ENCODE results near the gene SUN1.

The SUN1 gene

DNA sequence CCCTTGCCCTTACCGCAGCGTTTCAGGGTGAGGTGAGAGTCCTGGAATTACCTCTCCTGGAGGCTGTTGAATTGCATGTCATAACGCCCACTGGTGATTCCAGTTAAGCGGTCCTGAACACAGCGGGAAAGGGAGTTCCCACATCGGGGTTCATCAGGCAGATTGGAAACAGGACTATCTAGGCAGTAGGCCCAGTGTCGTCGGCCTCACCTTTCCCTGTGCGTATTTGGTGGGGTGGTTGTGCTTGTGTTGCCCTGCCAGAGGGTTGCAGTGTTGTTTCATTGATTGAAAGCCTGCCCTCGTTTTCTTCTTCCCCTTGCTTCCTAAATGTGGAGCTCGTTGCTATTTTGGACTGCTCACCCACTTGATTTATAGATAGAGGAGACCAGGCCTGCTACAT, 10.6 kb upstream of the SUN1 start:
- DNase-seq (ENCODE audit: insufficient read length, low spot score) (no peak), FAIRE-seq (no peak)
- no peak for TF ChIP-seq POLR2A (IDR thresholded peaks at IDR 0.05; ENCODE audit: low read depth, low read length)

DNA sequence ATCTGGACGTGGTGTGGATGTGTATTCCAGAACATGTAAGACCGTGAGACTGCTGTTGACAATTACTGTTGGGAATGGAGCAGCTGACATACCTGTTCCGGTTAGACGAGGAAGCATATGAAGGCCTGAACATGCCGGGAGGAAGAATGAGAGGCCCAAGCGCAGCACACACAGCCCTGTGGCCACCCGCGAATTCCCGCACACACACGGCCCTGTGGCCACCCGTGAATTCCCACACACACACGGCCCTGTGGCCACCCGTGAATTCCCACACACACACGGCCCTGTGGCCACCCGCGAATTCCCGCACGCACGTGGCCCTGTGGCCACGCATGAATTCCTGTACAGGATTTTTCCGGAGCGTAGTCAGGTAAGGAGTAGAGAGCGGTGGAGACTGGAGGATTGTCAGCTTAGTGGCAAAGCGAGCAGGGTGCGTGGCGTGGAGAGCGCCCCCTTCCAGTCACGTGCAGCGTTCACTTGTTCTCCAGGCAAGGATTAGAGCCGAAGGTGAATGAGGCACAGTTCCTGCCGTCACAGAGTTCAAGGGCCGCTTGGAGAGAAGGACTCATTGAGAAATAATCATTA, 9.5 kb upstream of the SUN1 start:
- no peak for FAIRE-seq
- no peak for DNase-seq (ENCODE audit: insufficient read length, low spot score)
- TF ChIP-seq POLR2A (IDR thresholded peaks at IDR 0.05; ENCODE audit: low read depth, low read length) = no peak

DNA sequence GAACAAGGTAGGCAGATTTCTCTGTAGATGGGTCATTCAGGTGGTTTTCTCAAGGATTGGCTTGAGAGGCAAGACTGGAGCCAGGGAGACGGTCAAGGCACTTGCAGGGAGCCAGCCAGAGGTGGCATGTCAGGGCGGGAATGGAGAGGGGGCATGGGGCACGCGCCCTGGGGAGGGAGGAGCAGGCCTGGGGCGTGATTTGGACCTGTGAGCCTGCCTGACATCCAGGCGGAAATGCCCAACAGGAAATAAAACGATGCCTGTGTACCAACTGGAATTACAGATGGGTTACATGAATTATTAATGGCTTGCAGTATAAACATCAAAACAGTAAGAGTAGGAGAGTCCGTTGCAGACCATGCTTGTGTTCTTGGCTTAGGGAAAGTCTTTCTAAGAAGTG, 8.6 kb upstream of the SUN1 start:
- FAIRE-seq = no peak
- DNase-seq (ENCODE audit: insufficient read length, low spot score) = no peak
- no peak for TF ChIP-seq POLR2A (IDR thresholded peaks at IDR 0.05; ENCODE audit: low read depth, low read length)

DNA sequence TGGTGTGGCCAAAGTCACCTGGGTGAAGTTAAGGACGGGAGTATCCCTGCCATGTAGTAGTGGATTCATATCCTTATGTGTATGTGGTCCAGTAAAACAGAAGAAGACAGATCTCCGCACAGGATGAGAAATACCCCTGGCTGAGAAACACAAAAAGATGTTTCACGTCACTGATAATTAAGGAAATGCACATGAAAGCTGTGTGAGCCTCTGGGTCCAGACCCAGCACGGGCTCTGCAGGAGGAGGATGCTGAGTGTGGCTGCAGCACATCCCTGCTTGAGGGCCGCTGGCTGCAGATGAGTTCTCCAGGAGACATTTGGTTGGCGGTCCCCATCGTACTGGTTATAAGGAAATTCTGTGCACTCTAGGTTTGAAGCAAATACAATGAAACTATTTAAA, 8.2 kb upstream of the SUN1 start:
- DNase-seq (ENCODE audit: insufficient read length, low spot score) (no peak), FAIRE-seq (no peak)

DNA sequence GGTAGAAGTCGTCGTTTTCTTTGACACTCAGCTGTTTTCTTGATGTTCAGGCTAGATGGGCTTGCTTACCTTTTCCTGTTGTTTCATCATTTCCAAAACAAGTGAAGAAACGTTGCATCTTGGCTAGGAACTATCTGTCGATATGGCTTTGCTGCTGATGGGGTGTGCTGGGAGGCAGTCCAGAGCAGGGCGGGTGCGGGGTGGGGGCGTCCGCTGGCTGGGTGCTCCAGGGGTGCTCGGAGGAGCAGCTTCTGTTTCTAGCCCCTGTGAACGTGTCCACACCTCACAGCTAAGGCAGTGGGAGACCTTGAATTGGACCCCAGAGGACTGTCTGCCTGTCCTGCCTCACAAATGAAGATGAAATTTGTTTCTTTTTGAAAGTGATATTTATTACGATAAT, 7.6 kb upstream of the SUN1 start:
- FAIRE-seq (no peak), DNase-seq (ENCODE audit: insufficient read length, low spot score) (no peak)
- TF ChIP-seq POLR2A (IDR thresholded peaks at IDR 0.05; ENCODE audit: low read depth, low read length) = no peak

More for the DNA sequence above, 8.2 kb upstream of the SUN1 start:
- no peak for TF ChIP-seq POLR2A (IDR thresholded peaks at IDR 0.05; ENCODE audit: low read depth, low read length)

DNA sequence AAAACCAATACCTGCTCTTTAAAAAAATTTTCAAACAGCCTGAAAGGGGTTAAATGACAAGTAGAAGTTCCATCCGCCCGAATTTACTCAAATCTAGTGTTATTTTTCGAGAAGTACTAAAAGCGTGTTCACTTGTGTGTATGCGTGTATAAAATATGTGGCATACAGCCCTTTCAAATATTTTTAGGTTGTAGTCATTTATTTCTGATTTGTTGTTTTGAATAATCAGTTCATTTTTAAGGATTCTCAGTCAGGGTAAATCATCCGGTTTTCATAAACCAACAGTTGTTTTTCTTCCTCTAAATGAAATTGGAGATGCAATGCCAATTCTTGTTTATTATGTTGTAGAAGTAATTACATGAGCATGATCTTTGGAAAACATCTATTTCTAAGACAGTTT, 6.9 kb upstream of the SUN1 start:
- no peak for FAIRE-seq
- no peak for TF ChIP-seq POLR2A (IDR thresholded peaks at IDR 0.05; ENCODE audit: low read depth, low read length)
- no peak for DNase-seq (ENCODE audit: insufficient read length, low spot score)

DNA sequence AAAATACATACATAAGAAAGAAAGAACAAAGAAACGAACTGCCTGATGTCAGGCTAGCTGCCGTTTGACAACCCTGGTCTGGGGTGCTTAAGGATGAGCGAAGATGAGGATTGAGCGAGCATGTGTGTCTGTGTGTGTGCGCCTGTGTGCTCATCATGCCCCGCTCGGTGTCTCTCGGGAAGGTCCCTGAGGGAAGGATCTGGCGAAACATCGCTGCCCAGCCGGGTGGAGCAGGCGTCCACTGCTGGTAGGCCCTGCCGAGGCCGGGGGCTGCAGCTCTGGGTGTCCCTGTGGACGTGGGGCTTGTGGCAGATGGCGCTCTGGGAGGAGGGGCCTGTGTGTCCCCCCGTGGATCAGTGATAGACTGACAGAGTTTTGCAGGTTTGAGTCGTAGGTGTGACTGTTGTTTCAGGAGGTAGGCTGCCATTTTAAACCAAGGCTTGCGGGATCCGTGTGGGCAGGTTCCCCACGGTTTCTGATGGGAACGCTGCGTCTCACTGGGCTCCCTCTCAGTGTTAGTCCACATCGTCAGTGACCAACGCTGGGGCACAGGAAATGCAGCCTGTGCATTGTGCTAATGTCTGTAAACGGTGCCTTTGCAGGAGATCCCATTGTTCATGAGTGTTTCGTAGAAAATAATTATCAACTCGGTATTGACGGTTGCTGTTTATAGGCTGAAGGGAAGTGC, 5.9 kb upstream of the SUN1 start:
- FAIRE-seq (no peak), DNase-seq (ENCODE audit: insufficient read length, low spot score) (no peak)
- no peak for TF ChIP-seq POLR2A (IDR thresholded peaks at IDR 0.05; ENCODE audit: low read depth, low read length)

DNA sequence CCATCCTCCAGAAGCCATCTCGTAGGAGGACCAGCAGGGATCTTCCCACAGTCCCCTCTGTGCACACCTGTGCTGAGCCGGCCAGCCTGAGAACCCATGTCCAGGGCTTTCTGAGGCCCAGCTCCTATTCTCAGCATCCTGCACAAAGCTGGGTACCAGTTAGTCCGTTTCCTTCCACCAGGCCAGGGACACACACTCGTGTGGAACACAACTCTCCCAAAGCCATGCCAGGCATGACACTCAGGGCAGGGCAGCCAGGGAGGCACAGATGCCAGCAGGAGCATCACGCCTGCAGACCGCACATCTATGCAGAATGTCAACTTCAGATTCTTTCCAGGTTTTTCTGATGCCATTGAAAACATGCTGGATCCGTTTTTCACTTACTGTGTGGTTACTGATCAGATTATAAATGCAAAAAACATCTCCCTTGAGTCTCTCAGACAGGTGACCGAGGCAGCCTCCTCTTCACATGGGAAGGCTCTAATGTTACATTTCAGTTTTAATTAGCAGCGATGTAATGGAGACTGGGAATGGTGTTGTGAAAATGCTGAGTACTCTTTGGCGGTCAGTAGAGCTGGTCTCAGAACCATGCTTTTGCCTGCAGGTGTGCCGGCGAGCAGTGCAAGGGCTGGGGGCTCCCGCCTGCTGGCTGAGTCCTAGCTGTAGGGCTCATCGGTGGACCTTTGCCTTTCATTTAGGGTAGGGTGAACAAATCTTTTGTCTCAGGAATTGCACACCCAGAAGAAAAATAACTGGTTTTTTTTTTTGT, 3.3 kb upstream of the SUN1 start:
- no peak for FAIRE-seq
- no peak for TF ChIP-seq POLR2A (IDR thresholded peaks at IDR 0.05; ENCODE audit: low read depth, low read length)
- DNase-seq (ENCODE audit: insufficient read length, low spot score) = no peak

DNA sequence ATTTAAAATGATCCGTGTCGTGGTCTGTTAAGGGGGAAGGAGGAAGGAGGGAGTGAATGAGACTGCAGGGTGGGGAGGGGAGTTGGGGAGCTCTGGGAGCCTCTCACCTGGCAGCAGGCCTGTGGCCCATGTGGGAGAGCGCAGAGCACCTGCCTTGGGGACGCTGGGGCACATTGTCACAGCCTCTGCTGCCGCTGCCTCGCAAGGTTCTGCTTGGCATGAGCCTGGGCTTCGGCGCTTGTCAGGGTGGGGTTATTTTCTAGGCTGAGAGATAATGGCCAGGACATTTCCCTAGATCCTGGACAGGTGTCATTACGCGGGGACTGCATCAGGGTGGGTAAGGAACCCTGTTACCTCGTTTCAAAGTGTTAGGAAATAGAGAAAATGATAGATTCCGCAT, 2.2 kb upstream of the SUN1 start:
- DNase-seq (ENCODE audit: insufficient read length, low spot score) (no peak), FAIRE-seq (no peak)
- TF ChIP-seq POLR2A (IDR thresholded peaks at IDR 0.05; ENCODE audit: low read depth, low read length) = no peak

DNA sequence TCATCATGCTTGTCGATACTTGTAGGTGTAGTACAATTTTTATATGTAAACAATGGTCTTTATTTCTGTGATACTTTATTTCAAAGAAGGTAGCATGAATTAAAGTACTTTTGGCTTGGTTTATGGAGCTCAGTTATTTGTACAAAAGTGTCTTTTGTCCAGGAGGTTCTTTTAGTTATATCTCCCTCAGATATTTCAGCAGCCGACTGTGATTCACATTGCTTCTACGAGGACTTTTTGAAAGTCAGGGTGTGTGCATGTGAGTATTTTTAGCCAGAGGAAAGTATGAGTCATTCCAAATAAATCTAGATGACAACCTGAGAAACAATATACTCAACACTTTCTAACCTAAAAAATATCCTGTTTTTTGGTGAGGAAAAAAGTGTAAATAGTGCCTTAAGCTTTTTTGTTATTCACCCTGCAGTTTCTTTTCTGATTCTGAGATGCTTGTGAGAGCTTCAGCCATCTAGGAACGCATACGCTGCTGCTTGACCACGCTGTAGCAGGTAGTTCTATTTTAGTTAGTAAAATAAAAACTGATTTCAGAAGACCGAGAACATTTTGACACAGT, 595 bp upstream of the SUN1 start:
- peak; percentile 15 for FAIRE-seq
- peak; percentile 70 for DNase-seq (ENCODE audit: insufficient read length, low spot score)
- no peak for TF ChIP-seq POLR2A (IDR thresholded peaks at IDR 0.05; ENCODE audit: low read depth, low read length)

DNA sequence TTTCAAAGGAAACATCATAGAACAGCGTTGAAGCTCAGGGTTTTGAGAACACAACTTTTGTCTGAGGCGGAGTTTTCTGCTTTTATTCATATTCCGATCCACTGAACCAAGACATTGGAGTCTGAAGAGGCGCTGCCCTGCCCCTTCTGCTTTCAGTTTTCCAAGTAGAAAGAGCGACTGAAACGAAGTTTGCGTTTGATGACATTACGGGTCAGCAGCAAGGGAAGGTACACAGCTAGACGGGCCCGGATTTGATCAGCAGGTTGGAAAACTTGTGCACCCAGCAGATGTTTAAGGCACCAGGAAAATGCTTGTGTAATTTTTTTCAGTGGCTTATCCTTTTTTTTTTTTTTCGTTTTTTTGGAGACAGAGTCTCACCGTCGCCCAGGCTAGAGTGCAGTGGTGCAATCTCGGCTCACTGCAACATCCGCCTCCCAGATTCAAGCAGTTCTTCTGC, 720 bp downstream of the SUN1 start:
- FAIRE-seq = no peak
- no peak for TF ChIP-seq POLR2A (IDR thresholded peaks at IDR 0.05; ENCODE audit: low read depth, low read length)
- no peak for DNase-seq (ENCODE audit: insufficient read length, low spot score)

DNA sequence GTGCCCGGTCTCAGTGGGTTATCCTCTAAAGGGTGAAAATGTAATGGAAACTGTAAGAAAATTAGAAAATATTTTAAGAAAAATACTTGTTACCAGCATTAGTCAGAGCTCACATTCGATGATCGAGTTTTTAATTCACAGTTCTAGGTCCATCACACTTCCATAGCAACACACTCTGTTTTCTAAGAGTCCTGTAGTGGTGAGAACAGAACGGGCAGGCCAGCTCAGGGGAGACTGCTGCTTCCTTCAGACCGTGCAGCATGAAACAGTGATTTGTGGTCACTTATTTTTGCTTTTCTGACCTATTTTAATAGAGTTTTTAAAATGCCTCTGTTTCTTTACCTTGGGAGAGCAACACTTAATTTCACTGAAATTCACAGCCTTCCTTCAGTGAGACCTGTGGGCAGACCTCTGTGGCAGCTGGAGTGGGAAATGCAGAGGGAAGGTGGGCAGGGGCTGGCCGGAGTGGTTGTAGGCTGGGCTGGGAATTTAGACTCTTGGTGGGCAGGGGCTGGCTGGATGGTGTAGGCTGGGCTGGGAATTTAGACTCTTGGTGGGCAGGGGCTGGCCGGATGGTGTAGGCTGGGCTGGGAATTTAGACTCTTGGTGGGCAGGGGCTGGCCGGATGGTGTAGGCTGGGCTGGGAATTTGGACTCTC, 1.5 kb downstream of the SUN1 start:
- no peak for DNase-seq (ENCODE audit: insufficient read length, low spot score)
- no peak for TF ChIP-seq POLR2A (IDR thresholded peaks at IDR 0.05; ENCODE audit: low read depth, low read length)
- FAIRE-seq = no peak

DNA sequence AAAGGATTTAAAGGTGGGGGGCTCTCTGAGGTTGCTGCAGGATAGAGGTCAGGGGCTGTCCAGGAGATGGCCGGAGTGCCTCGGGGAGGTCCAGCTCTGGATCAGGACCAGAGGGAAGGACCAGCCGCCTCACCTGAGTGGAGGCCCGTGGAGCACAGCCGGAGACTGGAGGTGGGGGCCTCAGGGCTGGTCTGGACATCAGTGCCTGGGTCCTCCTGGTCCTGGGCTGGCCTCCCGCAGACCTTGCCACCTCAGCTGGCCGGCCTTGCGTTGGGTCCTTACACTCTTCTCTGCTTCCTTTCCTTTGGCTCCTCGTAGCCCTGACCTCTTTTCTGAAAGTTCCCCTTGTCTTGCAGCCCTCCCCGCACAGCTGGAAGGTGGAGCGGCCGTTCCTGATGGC, 2.0 kb downstream of the SUN1 start:
- DNase-seq (ENCODE audit: insufficient read length, low spot score) (no peak), FAIRE-seq (no peak)

DNA sequence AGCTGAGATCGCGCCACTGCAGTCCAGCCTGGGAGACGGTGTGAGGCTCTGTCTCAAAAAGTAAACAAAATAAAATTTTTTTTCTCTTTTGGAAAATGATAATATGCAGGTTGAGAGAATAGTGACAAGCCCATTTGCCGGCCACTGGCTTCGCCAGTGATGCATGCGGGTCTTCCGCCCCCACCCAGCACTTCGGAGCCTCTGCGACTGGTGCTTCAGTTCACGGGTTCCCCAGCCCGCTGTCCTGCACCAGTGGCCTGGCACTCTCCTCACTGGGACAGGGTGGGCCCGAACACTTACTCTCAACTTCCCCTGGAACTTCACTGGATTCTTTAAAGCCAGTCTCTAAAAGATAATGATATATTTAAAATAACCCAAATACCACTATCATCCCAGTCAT, 2.7 kb downstream of the SUN1 start:
- TF ChIP-seq POLR2A (IDR thresholded peaks at IDR 0.05; ENCODE audit: low read depth, low read length) = no peak
- FAIRE-seq = no peak
- DNase-seq (ENCODE audit: insufficient read length, low spot score) = no peak

More for the DNA sequence above, 2.0 kb downstream of the SUN1 start:
- TF ChIP-seq POLR2A (IDR thresholded peaks at IDR 0.05; ENCODE audit: low read depth, low read length) = no peak

Measured in H54 (cell line).